Common myeloid progenitor, CD34-positive (primary cell): ENCODE measurements around the gene BAG3.

Experiments
- CTCF ChIA-PET: fragments of 350-600 bp; sonication (Branson Sonifier 250); formaldehyde crosslinking; loops from one replicate; lab custom pipeline; 2021; ENCODE audit warnings: antibody characterized with exemption; lab: Charles Lee
- POLR2A ChIA-PET: fragments of 350-600 bp; sonication (Branson Sonifier 250); formaldehyde crosslinking; loops from one replicate; lab custom pipeline; 2021; ENCODE audit warnings: antibody characterized with exemption; lab: Charles Lee
- DNase-seq, 3 donors: peaks; one replicate each; pipeline versions ENCODE4 v3.0.0 to v3.0.0-alpha.2; 2013
- H3K27ac ChIP-seq, 2 experiments: 1 replicate in 1 of 2; 2 replicates in 1 of 2; pipeline ENCODE4 v1.7.0; 2013; ENCODE audit warnings: inconsistent platforms in 2 of 2, low read length in 2 of 2, mild to moderate bottlenecking in 2 of 2, low read depth in 1 of 2, moderate library complexity in 1 of 2; ENCODE audit not compliant: severe bottlenecking in 2 of 2, insufficient read depth in 1 of 2, poor library complexity in 1 of 2
- H3K27me3 ChIP-seq, 5 experiments: replicated peaks in 2 of 5; 1 replicate in 3 of 5; 2 replicates in 2 of 5; pipeline versions ENCODE4 v1.6.1 to v1.7.0; 2013; ENCODE audit warnings: low read length in 4 of 5, mild to moderate bottlenecking in 2 of 5, moderate library complexity in 2 of 5, inconsistent platforms in 1 of 5; ENCODE audit not compliant: insufficient read depth in 5 of 5, control insufficient read depth in 4 of 5
- H3K36me3 ChIP-seq, 4 experiments: 1 replicate in 2 of 4; 2 replicates in 2 of 4; pipeline versions ENCODE4 v1.6.1 to v1.7.0; 2013; ENCODE audit warnings: low read length in 3 of 4, control low read depth in 1 of 4, mild to moderate bottlenecking in 1 of 4; ENCODE audit not compliant: control insufficient read depth in 4 of 4, insufficient read depth in 4 of 4
- H3K4me1 ChIP-seq, 4 experiments: 1 replicate in 3 of 4; 2 replicates in 1 of 4; pipeline versions ENCODE4 v1.6.1 to v1.7.1; 2013; ENCODE audit warnings: low read length in 3 of 4, mild to moderate bottlenecking in 3 of 4, control low read depth in 1 of 4, inconsistent platforms in 1 of 4, moderate library complexity in 1 of 4; ENCODE audit not compliant: control insufficient read depth in 4 of 4, insufficient read depth in 4 of 4; ENCODE audit errors: control extremely low read depth in 1 of 4
- H3K4me3 ChIP-seq, 7 experiments: 1 replicate in 4 of 7; 2 replicates in 3 of 7; pipeline versions ENCODE4 v1.5.1 to v1.7.0; 2013; ENCODE audit warnings: mild to moderate bottlenecking in 7 of 7, low read length in 6 of 7, moderate library complexity in 6 of 7, inconsistent platforms in 2 of 7, low read depth in 2 of 7, control low read depth in 1 of 7; ENCODE audit not compliant: insufficient read depth in 4 of 7, control insufficient read depth in 1 of 7; ENCODE audit errors: extremely low read depth in 1 of 7
- H3K9me3 ChIP-seq, 5 experiments: 1 replicate in 4 of 5; 2 replicates in 1 of 5; pipeline versions ENCODE4 v1.6.1 to v1.7.1; 2013; ENCODE audit warnings: low read length in 4 of 5, mild to moderate bottlenecking in 2 of 5, inconsistent platforms in 1 of 5, low read depth in 1 of 5, moderate library complexity in 1 of 5; ENCODE audit not compliant: control insufficient read depth in 4 of 5, insufficient read depth in 2 of 5; ENCODE audit errors: control extremely low read depth in 1 of 5
- WGBS: methylation state at CpG from one replicate; pipeline ENCODE4 v1.1.5; 2013; ENCODE audit not compliant: insufficient coverage; 5-methylcytosine and 5-hydroxymethylcytosine counted together

Gene BAG3

DNA sequence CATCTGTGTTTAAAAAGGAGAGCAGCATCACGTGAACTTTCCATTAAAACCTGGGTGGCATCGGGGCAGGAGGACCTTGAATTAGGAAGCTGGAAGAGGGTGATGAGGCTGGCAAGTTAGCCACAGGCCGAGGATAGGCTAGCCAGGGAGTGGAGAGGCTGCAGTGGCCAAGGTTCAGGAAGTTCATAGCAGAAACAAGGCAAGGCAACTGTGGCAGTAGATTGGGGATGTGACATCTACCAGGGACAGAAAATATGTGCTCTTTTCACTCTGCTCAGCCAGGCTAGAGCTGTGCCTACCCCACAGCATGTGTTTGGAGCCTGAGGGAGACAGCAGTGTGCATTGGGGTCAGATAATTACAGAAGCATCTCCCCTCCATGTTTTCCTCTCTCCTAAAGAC is 72.4 kb downstream of the BAG3 start:
- ChIA-PET POLR2A (no interaction called here), CTCF (interaction anchor here (0.8 to 5.8 kb wide), 3 partner anchors 9 to 37 kb away, joined by 4 to 26 read pairs (median 4); no protein-coding TSS in a partner anchor)
- Histone ChIP-seq H3K36me3 (peaks cover 0 to 3% (median 0%) of the 10 kb centered on the region in 4 experiments), H3K27me3 (no peaks in the 10 kb centered on the region), H3K27ac (no peak overlapping the region), H3K4me1 (peaks cover 5 to 40% (median 31%) of the 10 kb centered on the region in 4 experiments), H3K9me3 (no peaks in the 10 kb centered on the region), H3K4me3 (no peak overlapping the region)
- WGBS = 83% methylated on average over 3 of the region's 3 CpGs
- no peak for DNase-seq

DNA sequence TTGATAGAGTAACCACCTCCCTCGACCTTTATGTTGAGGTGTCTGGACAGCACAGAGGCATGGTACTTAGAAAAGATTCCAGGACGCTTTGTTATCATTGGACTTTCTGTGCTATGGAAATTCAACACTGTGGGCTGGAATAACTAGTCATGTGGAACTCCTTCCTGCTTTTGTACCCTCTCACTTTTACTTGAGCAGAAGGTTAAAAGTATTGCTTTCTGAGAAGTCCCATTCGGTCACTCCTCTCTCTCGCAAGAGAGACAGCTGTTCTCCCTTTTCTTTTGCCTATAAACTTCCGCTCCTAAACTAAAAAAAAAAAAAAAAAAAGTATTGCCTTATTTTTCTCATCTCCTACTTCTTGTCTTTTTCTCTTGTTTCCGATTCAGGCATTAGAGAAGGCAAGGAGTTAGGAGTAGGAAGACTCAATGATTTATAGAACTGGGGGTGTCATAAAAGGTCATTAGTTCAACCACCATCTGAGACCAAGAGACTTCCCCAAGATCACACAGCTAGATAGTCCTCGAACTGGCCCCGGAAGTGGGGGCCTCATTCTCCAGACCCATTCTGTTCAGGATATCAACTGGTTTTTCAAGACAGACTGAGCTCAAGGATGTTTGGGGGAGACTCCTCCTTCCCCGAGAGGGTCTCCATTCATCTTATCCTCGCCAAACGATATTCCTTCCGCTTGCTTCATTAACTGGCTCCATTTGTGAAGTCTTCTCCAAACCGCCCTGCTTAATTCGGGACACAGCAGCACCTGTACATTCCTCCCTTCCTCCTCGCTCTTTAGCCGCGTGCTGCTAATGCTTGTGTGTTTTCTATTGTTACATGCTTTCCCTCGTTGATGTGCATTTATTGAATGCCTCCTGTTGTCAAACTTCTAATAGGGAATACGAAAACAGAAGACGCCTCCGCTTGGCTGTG is 73.7 kb downstream of the BAG3 start:
- peak in 2 of 3 donors; percentile 33 to 45 for DNase-seq
- Histone ChIP-seq H3K4me1 (peaks cover 6 to 46% (median 33%) of the 10 kb centered on the region in 4 experiments), H3K27me3 (no peaks in the 10 kb centered on the region), H3K4me3 (peak overlapping the region; percentile 28 to 87 (median 80)), H3K27ac (peak overlapping the region; percentile 40 to 85), H3K36me3 (peaks cover 0 to 3% (median 0%) of the 10 kb centered on the region in 4 experiments), H3K9me3 (no peaks in the 10 kb centered on the region)
- 38% methylated on average over 18 of the region's 21 CpGs for WGBS
- ChIA-PET POLR2A (interaction anchor here (0.6 to 1.4 kb wide), 5 partner anchors 26 to 142 kb away, joined by 3 to 5 read pairs (median 4); no protein-coding TSS in a partner anchor), CTCF (interaction anchor here (0.8 to 5.8 kb wide), 10 partner anchors 10 to 121 kb away, joined by 3 to 26 read pairs (median 4); no protein-coding TSS in a partner anchor)

DNA sequence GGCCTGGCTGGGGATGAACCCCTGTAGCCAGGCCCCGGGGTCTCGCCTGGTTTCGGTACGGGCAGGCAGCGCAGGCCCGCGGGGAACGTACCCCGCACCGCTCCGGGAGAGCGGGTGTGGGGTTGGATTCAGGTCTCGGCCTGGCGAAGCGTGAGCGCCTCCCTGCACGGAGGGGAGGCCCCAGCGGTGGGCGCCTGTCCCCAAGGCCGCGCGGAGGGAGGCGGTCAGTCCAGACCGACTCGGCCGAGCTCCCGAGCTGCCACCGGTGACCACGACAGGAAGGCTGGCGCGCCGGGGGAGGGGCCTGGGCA is 74.3 kb downstream of the BAG3 start:
- peaks cover 6 to 46% (median 33%) of the 10 kb centered on the region in 4 experiments for H3K4me1 ChIP-seq
- H3K9me3 ChIP-seq = no peaks in the 10 kb centered on the region
- WGBS = 0% methylated on average over 27 of the region's 32 CpGs
- no peak for DNase-seq
- peak overlapping the region; percentile 40 to 85 for H3K27ac ChIP-seq
- CTCF ChIA-PET = interaction anchor here (1.0 to 5.8 kb wide), 11 partner anchors 10 to 121 kb away, joined by 3 to 26 read pairs (median 5); no protein-coding TSS in a partner anchor
- peak overlapping the region; percentile 28 to 87 (median 80) for H3K4me3 ChIP-seq
- POLR2A ChIA-PET = interaction anchor here (0.6 to 1.4 kb wide), 7 partner anchors 11 to 633 kb away, joined by 3 to 5 read pairs (median 3); no protein-coding TSS in a partner anchor
- H3K27me3 ChIP-seq = no peaks in the 10 kb centered on the region
- peaks cover 0 to 3% (median 0%) of the 10 kb centered on the region in 4 experiments for H3K36me3 ChIP-seq

DNA sequence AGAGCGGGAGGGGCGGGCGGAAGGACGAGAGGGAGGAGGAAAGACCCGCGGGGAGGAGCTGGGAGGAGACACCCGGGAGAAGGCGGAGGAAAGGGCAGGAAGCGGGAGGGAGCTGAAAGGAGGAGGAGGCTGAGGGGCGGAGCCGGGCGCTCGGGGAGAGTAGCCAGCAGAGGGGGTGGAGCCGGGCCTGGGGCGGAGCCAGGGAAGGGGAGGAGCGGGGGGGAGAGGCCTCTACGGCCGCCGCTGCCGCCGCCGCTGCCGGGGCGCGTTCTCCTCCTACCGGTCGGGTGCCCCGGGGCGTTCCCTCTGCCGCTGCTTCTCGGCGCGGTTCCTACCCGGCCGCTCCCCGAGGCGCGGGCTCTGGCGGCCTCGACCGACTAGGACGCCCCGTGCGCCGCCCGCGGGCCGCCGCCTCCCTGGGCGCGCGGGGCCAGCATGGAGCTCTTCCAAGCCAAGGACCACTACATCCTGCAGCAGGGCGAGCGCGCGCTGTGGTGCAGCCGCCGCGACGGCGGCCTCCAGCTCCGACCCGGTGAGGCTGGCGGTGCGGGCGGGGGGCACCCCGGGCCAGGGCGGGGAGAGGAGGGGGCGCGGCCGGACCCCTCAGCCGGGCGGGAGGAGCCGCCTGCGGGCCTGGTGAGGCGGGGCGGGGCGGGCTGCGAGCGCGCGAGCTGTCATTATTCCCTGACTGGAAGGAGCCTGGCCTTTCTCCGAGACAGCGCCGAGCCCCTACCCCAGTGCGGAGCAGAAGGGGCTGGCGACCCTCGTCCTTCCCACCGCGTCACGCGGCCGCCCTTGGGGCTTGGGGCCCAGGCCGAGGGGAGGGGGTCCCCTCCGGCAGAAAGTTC is 74.9 kb downstream of the BAG3 start, which contains the start of gene INPP5F:
TSS of gene INPP5F (plus strand) at position 223 of the 848 bp plus-strand sequence. CDS start at position 436, 213 bp downstream.
- ChIA-PET CTCF (interaction anchor here (1.0 to 5.8 kb wide), 14 partner anchors 9 to 122 kb away, joined by 3 to 26 read pairs (median 4); no protein-coding TSS in a partner anchor), POLR2A (interaction anchor here (0.6 to 1.4 kb wide), 8 partner anchors 11 to 633 kb away, joined by 3 to 5 read pairs (median 3); no protein-coding TSS in a partner anchor)
- under 1% methylated on average over 88 of the region's 95 CpGs for WGBS

DNA sequence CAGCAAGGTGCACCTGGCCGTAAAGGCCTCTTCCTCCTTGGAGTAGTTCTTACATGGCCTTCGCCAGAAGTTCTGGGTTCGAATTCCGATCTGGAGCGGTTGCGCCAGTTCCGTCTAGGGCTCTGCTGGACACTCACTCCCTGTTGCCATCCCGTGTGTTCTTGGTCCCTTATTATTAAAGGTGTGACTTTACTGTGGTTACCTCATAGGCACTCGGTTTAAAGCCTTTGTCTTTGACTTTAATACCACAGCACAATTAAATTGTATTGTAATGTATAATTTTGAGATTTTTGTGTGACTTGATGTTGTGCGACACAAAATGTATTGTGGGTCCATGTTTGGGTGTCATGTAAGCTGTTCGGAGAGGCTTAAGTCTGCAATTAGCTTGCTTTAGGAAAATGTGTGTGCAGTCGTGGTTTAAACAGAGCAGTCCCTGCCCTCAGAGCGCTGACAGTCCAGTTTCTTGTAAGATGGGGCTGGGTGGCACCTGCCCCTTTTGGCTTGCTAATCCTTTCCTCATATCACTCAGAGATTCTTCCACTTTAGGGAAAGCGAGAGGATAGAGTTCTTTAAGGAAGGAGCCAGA is 75.6 kb downstream of the BAG3 start:
- no peaks in the 10 kb centered on the region for H3K27me3 ChIP-seq
- CTCF ChIA-PET = interaction anchor here (0.8 to 5.8 kb wide), 10 partner anchors 8 to 118 kb away, joined by 3 to 26 read pairs (median 3); no protein-coding TSS in a partner anchor
- no peak for DNase-seq
- peaks cover 6 to 46% (median 33%) of the 10 kb centered on the region in 4 experiments for H3K4me1 ChIP-seq
- H3K36me3 ChIP-seq = peaks cover 0 to 3% (median 0%) of the 10 kb centered on the region in 4 experiments
- H3K9me3 ChIP-seq = no peaks in the 10 kb centered on the region
- POLR2A ChIA-PET = interaction anchor here (1.0 to 1.4 kb wide), 4 partner anchors 10 to 132 kb away, joined by 3 to 5 read pairs (median 3); no protein-coding TSS in a partner anchor
- peak overlapping the region in 1 of 2 experiments; percentile 61 for H3K27ac ChIP-seq
- peak overlapping the region; percentile 52 to 92 (median 85) for H3K4me3 ChIP-seq
- WGBS = 42% methylated on average over 8 of the region's 14 CpGs

More for the DNA sequence above, 74.9 kb downstream of the BAG3 start, which contains the start of gene INPP5F:
- H3K4me1 ChIP-seq = peaks cover 6 to 46% (median 33%) of the 10 kb centered on the region in 4 experiments
- H3K9me3 ChIP-seq = no peaks in the 10 kb centered on the region
- peak within 1 kb of the TSS; percentile 52 to 92 (median 85) for H3K4me3 ChIP-seq
- H3K27ac ChIP-seq = peak within 1 kb of the TSS; percentile 40 to 85
- no peaks in the 10 kb centered on the region for H3K27me3 ChIP-seq
- DNase-seq = peak; percentile 96
- peaks cover 0 to 3% (median 0%) of the 10 kb centered on the region in 4 experiments for H3K36me3 ChIP-seq
